HCT116 (cell line): ENCODE measurements around the gene ALK. TPM values are rescaled to one million over a fixed set of nuclear protein-coding genes. Genes with fewer than 3 reads are reported as not detected.

Experiments used
- ATAC-seq: fragments of 200-7000 bp; cut with Tn5 transposase; 2 replicates; pipeline ENCODE4 v1.9.1; 2020; ENCODE audit warnings: mild to moderate bottlenecking, moderate library complexity
- BruUV-seq: library from RNA; stranded (reverse); fragments of 400-500 nt; replicated peaks from 2 replicates; lab custom pipeline; 2021; lab: Mats Ljungman, UMichigan
- CTCF ChIA-PET: fragments of 300-600 bp; sonication (Branson Sonifier 250); formaldehyde crosslinking; loops from one replicate; lab custom pipeline; 2021; ENCODE audit warnings: antibody characterized with exemption; lab: Charles Lee
- POLR2A ChIA-PET: fragments of 300-600, 350-600 bp; sonication (Branson Sonifier 250); formaldehyde crosslinking; loops from one replicate; lab custom pipeline; 2021; ENCODE audit warnings: antibody characterized with exemption; lab: Charles Lee
- RAD21 ChIA-PET, 2 experiments: fragments of 300-600 bp; sonication (Branson Sonifier 250); formaldehyde crosslinking; loops; one replicate each; lab custom pipeline; 2023; ENCODE audit warnings: low total read pairs in 2 of 2; ENCODE audit not compliant: uncharacterized antibody in 2 of 2, unreplicated experiment in 2 of 2, low non-redundant PET in 1 of 2; lab: Charles Lee
- DNase-seq: peaks from one replicate; pipeline ENCODE4 v3.0.0-alpha.2; 2010; ENCODE audit warnings: low read depth, low spot score
- H2AFZ ChIP-seq: fragments of 200-600 bp; shearing (Covaris generic), sonication (generic); 2 replicates; pipeline ENCODE4 v1.6.1; 2017; ENCODE audit warnings: low read depth, mixed run types, mixed read lengths, antibody characterized with exemption, low read length; ENCODE audit not compliant: poor library complexity, severe bottlenecking
- H3K27ac ChIP-seq: 2 replicates; pipeline ENCODE4 v1.5.1; 2012; ENCODE audit warnings: low read depth, low read length
- H3K27me3 ChIP-seq: fragments of 200-600 bp; sonication (generic); 2 replicates; pipeline ENCODE4 v1.6.1; 2016; ENCODE audit warnings: mixed run types, low read length, mixed read lengths; ENCODE audit not compliant: insufficient read depth
- H3K36me3 ChIP-seq, 2 experiments: fragments of 200-500 bp in 1 of 2; fragments of 200-600 bp in 1 of 2; sonication (Bioruptor generic) in 1 of 2; sonication (generic) in 1 of 2; 2 replicates each; pipeline versions ENCODE4 v1.5.1 to v1.6.1; 2014 to 2016; ENCODE audit warnings: low read length in 2 of 2, inconsistent platforms in 1 of 2, mixed read lengths in 1 of 2, mixed run types in 1 of 2; ENCODE audit not compliant: insufficient read depth in 2 of 2, control insufficient read depth in 1 of 2
- H3K4me1 ChIP-seq, 2 experiments: fragments of 200-600 bp in 1 of 2; sonication (generic) in 1 of 2; 2 replicates each; pipeline versions ENCODE4 v1.5.1 to v1.6.1; 2012 to 2017; ENCODE audit warnings: low read length in 2 of 2, inconsistent platforms in 1 of 2, mild to moderate bottlenecking in 1 of 2, mixed read lengths in 1 of 2, mixed run types in 1 of 2, moderate library complexity in 1 of 2; ENCODE audit not compliant: insufficient read depth in 2 of 2, control insufficient read depth in 1 of 2
- H3K4me2 ChIP-seq: fragments of 200-600 bp; sonication (generic); 2 replicates; pipeline ENCODE4 v1.6.1; 2017; ENCODE audit warnings: mixed run types, low read length, mixed read lengths
- H3K4me3 ChIP-seq, 2 experiments: fragments of 200-600 bp in 1 of 2; sonication (generic) in 1 of 2; replicated peaks in 1 of 2; 2 replicates each; pipeline ENCODE4 v1.5.1; 2011 to 2016; ENCODE audit warnings: low read length in 2 of 2, control low read depth in 1 of 2, low read depth in 1 of 2, mild to moderate bottlenecking in 1 of 2, mixed read lengths in 1 of 2, mixed run types in 1 of 2
- H3K79me2 ChIP-seq: fragments of 200-600 bp; sonication (generic); 2 replicates; pipeline ENCODE4 v1.6.1; 2017; ENCODE audit warnings: mild to moderate bottlenecking, mixed run types, low read length, moderate library complexity, mixed read lengths; ENCODE audit not compliant: insufficient read depth
- H3K9ac ChIP-seq: fragments of 200-600 bp; sonication (generic); 2 replicates; pipeline ENCODE4 v1.6.1; 2016; ENCODE audit warnings: low read length, mixed read lengths
- H3K9me2 ChIP-seq: fragments of 200-600 bp; sonication (generic), shearing (Covaris generic); 2 replicates; pipeline ENCODE4 v1.6.1; 2017; ENCODE audit warnings: mixed run types, mild to moderate bottlenecking, moderate library complexity; ENCODE audit not compliant: insufficient read depth
- H3K9me3 ChIP-seq, 2 experiments: fragments of 200-500 bp in 1 of 2; fragments of 200-600 bp in 1 of 2; sonication (Bioruptor generic) in 1 of 2; sonication (generic) in 1 of 2; 2 replicates each; pipeline ENCODE4 v1.6.1; 2014 to 2017; ENCODE audit warnings: low read length in 2 of 2, mixed read lengths in 2 of 2, inconsistent platforms in 1 of 2, low read depth in 1 of 2, mild to moderate bottlenecking in 1 of 2, mixed run types in 1 of 2, moderate library complexity in 1 of 2; ENCODE audit not compliant: control insufficient read depth in 1 of 2, insufficient read depth in 1 of 2
- H4K20me1 ChIP-seq: fragments of 200-600 bp; sonication (generic), shearing (Covaris generic); 2 replicates; pipeline ENCODE4 v1.6.1; 2017; ENCODE audit warnings: mixed run types, mild to moderate bottlenecking, moderate library complexity; ENCODE audit not compliant: insufficient read depth
- CBX3 ChIP-seq: IDR thresholded peaks from 2 replicates; pipeline ENCODE4 v1.6.1; 2012; ENCODE audit warnings: low read depth
- ELF1 ChIP-seq: IDR thresholded peaks from 2 replicates; pipeline ENCODE4 v1.6.1; 2012; ENCODE audit warnings: low read depth, borderline replicate concordance
- EZH2 ChIP-seq: fragments of 200-600 bp; sonication (generic); IDR thresholded peaks from 2 replicates; pipeline ENCODE4 v1.6.1; 2017; ENCODE audit warnings: antibody characterized with exemption, mixed run types
- EZH2phosphoT487 ChIP-seq: fragments of 200-600 bp; IDR thresholded peaks from 2 replicates; pipeline ENCODE4 v1.6.1; 2018; ENCODE audit warnings: antibody characterized with exemption, borderline replicate concordance
- MAX ChIP-seq: IDR thresholded peaks from 2 replicates; pipeline ENCODE4 v1.6.1; 2012
- POLR2A ChIP-seq: IDR thresholded peaks from 2 replicates; pipeline ENCODE4 v1.7.0; 2011; ENCODE audit warnings: borderline replicate concordance; ENCODE audit not compliant: insufficient read depth, insufficient read length; ENCODE audit errors: extremely low read depth
- POLR2AphosphoS5 ChIP-seq: IDR thresholded peaks from 2 replicates; pipeline ENCODE4 v1.6.1; 2011; ENCODE audit warnings: mild to moderate bottlenecking, low read depth, low read length, moderate library complexity
- RAD21 ChIP-seq: IDR thresholded peaks from 2 replicates; pipeline ENCODE4 v1.6.1; 2012; ENCODE audit warnings: low read depth, mild to moderate bottlenecking
- ZNF274 ChIP-seq: fragments of 200-500 bp; sonication (Bioruptor generic); IDR thresholded peaks from 2 replicates; pipeline ENCODE4 v1.6.1; 2014; ENCODE audit warnings: mild to moderate bottlenecking, low read depth, low read length, inconsistent platforms
- intact Hi-C: fragments of 100-400 bp; cut with micrococcal nuclease; formaldehyde crosslinking; loops from 2 replicates; pipeline ENCODE4 v1.10.0; 2022
- total RNA-seq: library from RNA; stranded (reverse); gene quantifications from one replicate; pipeline ENCODE4 v1.2.1, GENCODE V29; 2021; ENCODE audit not compliant: unreplicated experiment

The ALK gene
- total RNA-seq, 1 experiment from 2014 or later = not detected

DNA sequence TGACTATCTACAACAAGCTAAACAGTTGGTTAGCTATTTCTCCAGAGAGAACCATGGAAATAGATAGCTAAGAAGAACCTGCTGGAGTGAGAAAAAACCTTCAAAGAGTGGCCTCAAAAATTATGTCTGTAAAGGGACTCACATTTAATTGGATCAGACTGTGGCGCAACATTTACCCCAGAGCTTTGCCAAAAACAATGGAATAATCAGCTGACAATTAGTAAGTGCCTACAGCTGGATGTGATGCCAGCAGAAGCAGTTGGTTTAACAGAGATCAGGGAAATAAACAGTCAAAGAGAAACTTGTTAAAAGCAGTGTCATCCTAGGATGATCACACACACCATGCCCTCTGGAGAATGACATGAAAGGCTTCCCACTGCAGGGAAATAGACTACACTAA, 495.5 kb downstream of the ALK start:
- BruUV-seq = no TSS peak
- no peaks in the 10 kb centered on the region for H3K9me2 ChIP-seq
- CTCF ChIA-PET = no interaction called here
- no peak overlapping the region for H3K4me3 ChIP-seq
- no peaks in the 10 kb centered on the region for H3K36me3 ChIP-seq
- intact Hi-C loops = no loop called here
- H2AFZ ChIP-seq = no peak overlapping the region
- no peak overlapping the region for H3K4me2 ChIP-seq
- H3K27ac ChIP-seq = no peak overlapping the region
- H3K9me3 ChIP-seq = no peaks in the 10 kb centered on the region
- TF ChIP-seq CBX3 = no peak
- DNase-seq = no peak
- POLR2A ChIA-PET = no interaction called here
- H4K20me1 ChIP-seq = no peaks in the 10 kb centered on the region
- no peaks in the 10 kb centered on the region for H3K79me2 ChIP-seq
- RAD21 ChIA-PET = no interaction called here
- no peaks in the 10 kb centered on the region for H3K4me1 ChIP-seq
- ATAC-seq = no peak
- H3K27me3 ChIP-seq = peaks cover 47% of the 10 kb centered on the region
- H3K9ac ChIP-seq = no peak overlapping the region

GRCh38 chr2:29423061-29423666, 498.2 kb downstream of the ALK start:
- Histone ChIP-seq H3K9ac (no peak overlapping the region), H3K27me3 (peaks cover 63% of the 10 kb centered on the region), H3K9me2 (no peaks in the 10 kb centered on the region), H3K9me3 (no peaks in the 10 kb centered on the region), H3K4me3 (no peak overlapping the region), H3K4me1 (no peaks in the 10 kb centered on the region), H3K4me2 (no peak overlapping the region), H3K36me3 (no peaks in the 10 kb centered on the region), H4K20me1 (no peaks in the 10 kb centered on the region), H2AFZ (no peak overlapping the region), H3K79me2 (no peaks in the 10 kb centered on the region), H3K27ac (no peak overlapping the region)
- no TSS peak for BruUV-seq
- ChIA-PET POLR2A (no interaction called here), CTCF (no interaction called here), RAD21 (no interaction called here)
- TF ChIP-seq ZNF274 (no peak), EZH2phosphoT487 (no peak), MAX (no peak), ELF1 (no peak), RAD21 (no peak), POLR2A (no peak), POLR2AphosphoS5 (no peak), EZH2 (no peak)
- ATAC-seq = no peak
- no peak for DNase-seq
- intact Hi-C loops = no loop called here
